Liver (tissue), 9 donors: ENCODE measurements around the gene SNRPA1. TPM values are rescaled to one million over a fixed set of nuclear protein-coding genes. Genes with fewer than 3 reads are reported as not detected.

ENCODE experiments used
- DNase-seq: peaks from one replicate; pipeline ENCODE4 v3.0.0-alpha.2; 2017; ENCODE audit warnings: low spot score
- H3K27ac ChIP-seq, 2 donors: one replicate each; pipeline ENCODE4 v1.7.0; 2013; ENCODE audit warnings: inconsistent platforms in 2 of 2, low read length in 2 of 2, control low read depth in 1 of 2, low read depth in 1 of 2, mild to moderate bottlenecking in 1 of 2
- H3K27me3 ChIP-seq, 4 donors: one replicate each; pipeline versions ENCODE4 v1.6.1 to v1.7.0; 2013; ENCODE audit warnings: low read length in 3 of 4, inconsistent platforms in 1 of 4, mild to moderate bottlenecking in 1 of 4, moderate library complexity in 1 of 4; ENCODE audit not compliant: control insufficient read depth in 4 of 4, insufficient read depth in 4 of 4
- H3K36me3 ChIP-seq, 4 donors: one replicate each; pipeline versions ENCODE4 v1.6.1 to v1.7.0; 2013; ENCODE audit warnings: low read length in 3 of 4, mild to moderate bottlenecking in 3 of 4, low read depth in 1 of 4, moderate library complexity in 1 of 4; ENCODE audit not compliant: control insufficient read depth in 4 of 4, insufficient read depth in 3 of 4
- H3K4me1 ChIP-seq, 4 donors: one replicate each; pipeline versions ENCODE4 v1.6.1 to v1.7.0; 2013; ENCODE audit warnings: low read length in 3 of 4, mild to moderate bottlenecking in 3 of 4, moderate library complexity in 1 of 4; ENCODE audit not compliant: control insufficient read depth in 4 of 4, insufficient read depth in 4 of 4
- H3K4me3 ChIP-seq, 3 donors: one replicate each; pipeline versions ENCODE4 v1.6.1 to v1.7.0; 2013; ENCODE audit warnings: low read length in 3 of 3, control low read depth in 1 of 3, low read depth in 1 of 3, mild to moderate bottlenecking in 1 of 3
- H3K9ac ChIP-seq, 2 donors: one replicate each; pipeline ENCODE4 v1.7.0; 2013; ENCODE audit warnings: low read length in 2 of 2, mild to moderate bottlenecking in 2 of 2, moderate library complexity in 2 of 2, control low read depth in 1 of 2, low read depth in 1 of 2
- H3K9me3 ChIP-seq, 4 donors: one replicate each; pipeline versions ENCODE4 v1.6.1 to v1.7.0; 2013; ENCODE audit warnings: low read length in 3 of 4; ENCODE audit not compliant: control insufficient read depth in 4 of 4
- ATF3 ChIP-seq: IDR thresholded peaks from 2 replicates; pipeline ENCODE4 v1.6.1; 2016; ENCODE audit warnings: antibody characterized with exemption
- EGR1 ChIP-seq, 2 donors: IDR thresholded peaks; 2 replicates each; pipeline ENCODE4 v1.6.1; 2016 to 2018; ENCODE audit warnings: antibody characterized with exemption in 2 of 2, low read depth in 2 of 2
- FOXA1 ChIP-seq: IDR thresholded peaks from 2 replicates; pipeline ENCODE4 v1.6.1; 2016; ENCODE audit warnings: antibody characterized with exemption
- FOXA2 ChIP-seq: IDR thresholded peaks from 2 replicates; pipeline ENCODE4 v1.6.1; 2016; ENCODE audit warnings: antibody characterized with exemption
- GABPA ChIP-seq, 2 donors: IDR thresholded peaks in 1 of 2; conservative IDR thresholded peaks in 1 of 2; 2 replicates each; pipeline ENCODE4 v1.6.1; 2016; ENCODE audit warnings: antibody characterized with exemption in 2 of 2, mild to moderate bottlenecking in 1 of 2, moderate library complexity in 1 of 2
- HNF4A ChIP-seq, 2 donors: conservative IDR thresholded peaks; 2 replicates each; pipeline ENCODE4 v1.6.1; 2016; ENCODE audit warnings: antibody characterized with exemption in 2 of 2, mild to moderate bottlenecking in 2 of 2
- JUND ChIP-seq, 2 donors: IDR thresholded peaks; 2 replicates each; pipeline ENCODE4 v1.6.1; 2016; ENCODE audit warnings: antibody characterized with exemption in 2 of 2
- RAD21 ChIP-seq, 2 donors: IDR thresholded peaks; 2 replicates each; pipeline ENCODE4 v1.6.1; 2016; ENCODE audit warnings: antibody characterized with exemption in 2 of 2, mild to moderate bottlenecking in 2 of 2
- RXRA ChIP-seq, 2 donors: IDR thresholded peaks; 2 replicates each; pipeline ENCODE4 v1.6.1; 2017 to 2018; ENCODE audit warnings: antibody characterized with exemption in 2 of 2, mild to moderate bottlenecking in 1 of 2
- SP1 ChIP-seq: IDR thresholded peaks from 2 replicates; pipeline ENCODE4 v1.6.1; 2018; ENCODE audit warnings: antibody characterized with exemption, mild to moderate bottlenecking
- YY1 ChIP-seq: IDR thresholded peaks from 2 replicates; pipeline ENCODE4 v1.6.1; 2016; ENCODE audit warnings: antibody characterized with exemption, mild to moderate bottlenecking
- WGBS: extraction: QIAGEN DNeasy Blood & Tissue Kit; methylation state at CpG from one replicate; pipeline ENCODE4 v1.1.7; 2013; 5-methylcytosine and 5-hydroxymethylcytosine counted together
- polyA plus RNA-seq, 2 donors: library from polyadenylated mRNA; stranded (reverse) in 1 of 2; unstranded in 1 of 2; fragments of 200-250 nt in 1 of 2; fragments of >200 nt in 1 of 2; fragmentation: Nextera tagmentation in 1 of 2; extraction: Ambion mirVana in 1 of 2; gene quantifications; one replicate each; pipeline versions ENCODE4 v1.2.1 to v1.2.3, GENCODE V29; 2013 to 2015
- total RNA-seq, 2 donors: library from RNA; depleted of rRNA; stranded (reverse); fragments of >200 nt; gene quantifications; one replicate each; pipeline ENCODE4 v1.2.3, GENCODE V29; 2014
- TF ChIP-seq, protein P1 (sequence below): IDR thresholded peaks from 2 replicates; pipeline ENCODE4 v1.6.1; 2016; ENCODE audit warnings: antibody characterized with exemption, mild to moderate bottlenecking
- donor health status: healthy.
- donor health status: healthy.
- donor health status: healthy.
- donor health status: healthy.
- donor health status: healthy.

SNRPA1 gene
- total and polyA plus RNA-seq, 4 donors: 12.7 to 31.7 (median 18.0) TPM

- no peak overlapping the region for H3K4me3 ChIP-seq
- no peak overlapping the region for H3K9ac ChIP-seq
- H3K27me3 ChIP-seq: no peaks in the 10 kb centered on the region
- H3K27ac ChIP-seq: no peak overlapping the region
- DNase-seq: no peak
- no peaks in the 10 kb centered on the region for H3K9me3 ChIP-seq
- TF ChIP-seq RAD21 (IDR thresholded peaks at IDR 0.05): no peak
- TF ChIP-seq, protein P1, sequence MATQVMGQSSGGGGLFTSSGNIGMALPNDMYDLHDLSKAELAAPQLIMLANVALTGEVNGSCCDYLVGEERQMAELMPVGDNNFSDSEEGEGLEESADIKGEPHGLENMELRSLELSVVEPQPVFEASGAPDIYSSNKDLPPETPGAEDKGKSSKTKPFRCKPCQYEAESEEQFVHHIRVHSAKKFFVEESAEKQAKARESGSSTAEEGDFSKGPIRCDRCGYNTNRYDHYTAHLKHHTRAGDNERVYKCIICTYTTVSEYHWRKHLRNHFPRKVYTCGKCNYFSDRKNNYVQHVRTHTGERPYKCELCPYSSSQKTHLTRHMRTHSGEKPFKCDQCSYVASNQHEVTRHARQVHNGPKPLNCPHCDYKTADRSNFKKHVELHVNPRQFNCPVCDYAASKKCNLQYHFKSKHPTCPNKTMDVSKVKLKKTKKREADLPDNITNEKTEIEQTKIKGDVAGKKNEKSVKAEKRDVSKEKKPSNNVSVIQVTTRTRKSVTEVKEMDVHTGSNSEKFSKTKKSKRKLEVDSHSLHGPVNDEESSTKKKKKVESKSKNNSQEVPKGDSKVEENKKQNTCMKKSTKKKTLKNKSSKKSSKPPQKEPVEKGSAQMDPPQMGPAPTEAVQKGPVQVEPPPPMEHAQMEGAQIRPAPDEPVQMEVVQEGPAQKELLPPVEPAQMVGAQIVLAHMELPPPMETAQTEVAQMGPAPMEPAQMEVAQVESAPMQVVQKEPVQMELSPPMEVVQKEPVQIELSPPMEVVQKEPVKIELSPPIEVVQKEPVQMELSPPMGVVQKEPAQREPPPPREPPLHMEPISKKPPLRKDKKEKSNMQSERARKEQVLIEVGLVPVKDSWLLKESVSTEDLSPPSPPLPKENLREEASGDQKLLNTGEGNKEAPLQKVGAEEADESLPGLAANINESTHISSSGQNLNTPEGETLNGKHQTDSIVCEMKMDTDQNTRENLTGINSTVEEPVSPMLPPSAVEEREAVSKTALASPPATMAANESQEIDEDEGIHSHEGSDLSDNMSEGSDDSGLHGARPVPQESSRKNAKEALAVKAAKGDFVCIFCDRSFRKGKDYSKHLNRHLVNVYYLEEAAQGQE: no peak
- H3K4me1 ChIP-seq: peaks cover 3 to 14% (median 9%) of the 10 kb centered on the region in 4 donors
- no peaks in the 10 kb centered on the region for H3K36me3 ChIP-seq
- 89% methylated on average over 10 of the region's 10 CpGs for WGBS
Measured at GRCh38 chr15:101246824-101247745, 48.0 kb downstream of the SNRPA1 start.

DNA sequence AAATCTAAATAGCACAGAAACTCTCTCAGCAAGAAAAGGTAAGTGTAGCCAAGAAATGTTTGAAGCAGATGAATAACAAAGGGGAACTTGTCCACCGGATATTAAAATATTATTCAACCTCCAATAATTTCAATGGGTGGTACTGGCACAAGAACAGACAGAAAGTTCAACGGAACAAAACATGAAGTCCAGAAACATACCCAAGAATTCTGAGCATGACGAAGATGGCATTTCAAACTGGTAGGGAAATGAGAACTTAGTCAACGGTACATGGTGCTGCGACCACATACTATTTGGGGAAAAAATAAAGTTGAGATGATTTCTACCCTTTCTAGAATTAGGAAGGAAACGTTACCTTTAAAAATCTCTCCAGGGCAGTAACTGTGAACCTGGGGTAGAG is 48.7 kb downstream of the SNRPA1 start:
- no peak for DNase-seq
- Histone ChIP-seq H3K9me3 (no peaks in the 10 kb centered on the region), H3K9ac (no peak overlapping the region), H3K4me3 (no peak overlapping the region), H3K4me1 (peaks cover 3 to 14% (median 9%) of the 10 kb centered on the region in 4 donors), H3K27ac (no peak overlapping the region), H3K27me3 (no peaks in the 10 kb centered on the region), H3K36me3 (no peaks in the 10 kb centered on the region)
- TF ChIP-seq SP1: no peak
- TF ChIP-seq EGR1 (IDR thresholded peaks at IDR 0.05; ENCODE audit: low read depth in 2 of 2): no peak
- no peak for TF ChIP-seq HNF4A (conservative IDR thresholded peaks at IDR 0.05)
- no peak for TF ChIP-seq RXRA (IDR thresholded peaks at IDR 0.05)
- TF ChIP-seq, protein P1: no peak
- no peak for TF ChIP-seq FOXA2
- no peak for TF ChIP-seq GABPA (IDR thresholded peaks at IDR 0.05 in 1 of 2, conservative IDR thresholded peaks at IDR 0.05 in 1 of 2)
- TF ChIP-seq YY1: no peak
- TF ChIP-seq ATF3: no peak
- TF ChIP-seq JUND (IDR thresholded peaks at IDR 0.05): no peak
- TF ChIP-seq FOXA1: no peak
- 76% methylated on average over 6 of the region's 6 CpGs for WGBS
